CD4-positive, alpha-beta T cell treated with Interleukin-21 for 1 hour (primary cell): Measurements from ENCODE around the gene SPAG16.
A peak's percentile ranks its signal among the peaks of the same experiment; 100 is the strongest.

Source experiments
- DNase-seq: peaks from one replicate; pipeline ENCODE4 v3.0.0-alpha.2; 2020

Gene SPAG16

DNA sequence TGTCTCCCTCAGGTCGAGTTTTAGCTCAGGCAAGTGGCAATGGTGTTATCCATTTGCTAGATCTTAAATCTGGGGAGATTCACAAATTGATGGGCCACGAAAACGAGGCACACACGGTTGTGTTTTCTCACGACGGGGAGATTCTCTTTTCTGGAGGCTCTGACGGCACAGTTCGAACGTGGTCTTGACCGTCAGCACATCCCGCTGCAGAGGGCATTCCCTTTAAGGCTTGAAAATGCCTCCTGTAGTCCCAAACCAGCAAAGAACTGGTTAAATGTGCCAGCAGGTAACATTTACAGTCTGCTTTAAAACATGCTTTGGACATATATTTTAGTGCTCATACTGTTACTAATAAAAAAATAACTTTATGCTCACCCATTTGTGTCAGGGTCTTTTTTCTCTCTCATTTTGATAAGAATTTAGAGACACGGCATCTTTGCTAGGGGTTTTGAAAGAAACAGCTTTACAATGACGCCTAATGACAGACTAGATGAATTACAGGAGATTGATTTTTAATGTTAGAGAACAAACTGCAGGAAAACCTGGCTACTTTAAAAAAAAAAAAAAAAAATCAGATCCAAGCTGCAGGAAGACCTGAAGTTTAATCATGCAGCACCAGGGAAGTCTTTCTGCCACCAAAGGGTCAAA is 1126.0 kb downstream of the SPAG16 start:
- no peak for DNase-seq

DNA sequence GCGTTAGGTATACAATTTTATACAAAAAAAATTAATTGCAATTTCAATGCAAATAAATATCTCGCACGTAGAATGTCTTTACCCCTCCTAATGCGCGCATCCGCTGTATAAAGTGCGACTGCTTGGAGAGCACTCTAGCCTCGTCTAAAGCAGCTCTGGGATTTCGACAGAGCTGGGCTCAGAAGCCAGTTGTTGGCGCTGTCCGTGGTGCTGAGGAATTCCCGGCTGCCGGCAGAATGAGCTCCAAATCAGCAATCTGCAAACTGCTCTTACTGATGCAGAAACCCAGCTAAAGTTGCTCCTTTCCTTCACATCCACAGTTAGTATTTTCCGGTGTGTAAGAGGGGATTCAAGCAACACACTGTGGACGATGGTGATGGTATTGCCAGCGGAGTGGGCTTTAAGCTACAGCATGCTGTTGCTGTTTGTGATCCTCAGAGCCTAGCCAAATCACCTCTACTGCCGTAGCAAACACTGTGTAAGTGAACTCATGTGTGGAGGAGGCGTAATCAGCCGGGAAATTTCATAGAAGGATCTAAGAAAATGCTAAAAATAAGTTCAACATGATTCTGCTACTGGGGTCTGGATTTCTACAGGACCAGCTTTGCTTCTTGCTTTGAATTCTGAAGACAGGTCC is 1126.8 kb downstream of the SPAG16 start, which contains the start of gene VWC2L:
Gene VWC2L, plus strand, starts transcription at position 137 of the 637 bp plus-strand sequence. CDS start 3,140 bp downstream, outside the sequence.
- peak; percentile 8 for DNase-seq

DNA sequence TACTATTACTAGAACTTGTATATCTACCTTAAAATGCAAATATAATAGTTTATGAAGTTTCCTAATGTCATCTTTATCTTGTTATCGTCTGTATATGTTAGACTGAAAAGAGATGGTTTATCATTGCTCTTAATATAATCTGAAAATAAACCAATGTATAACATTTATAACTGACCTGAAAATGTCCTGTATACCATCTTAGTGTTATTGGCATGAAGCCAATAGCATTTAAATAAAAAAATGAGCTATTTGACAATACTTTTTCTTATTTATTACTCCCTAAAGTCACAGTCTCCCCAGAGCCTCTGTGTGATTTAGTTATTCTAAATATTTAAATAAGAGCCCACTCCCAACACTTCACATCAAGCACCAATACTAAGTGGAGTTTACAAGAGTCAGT is 1128.4 kb downstream of the SPAG16 start:
- no peak for DNase-seq

DNA sequence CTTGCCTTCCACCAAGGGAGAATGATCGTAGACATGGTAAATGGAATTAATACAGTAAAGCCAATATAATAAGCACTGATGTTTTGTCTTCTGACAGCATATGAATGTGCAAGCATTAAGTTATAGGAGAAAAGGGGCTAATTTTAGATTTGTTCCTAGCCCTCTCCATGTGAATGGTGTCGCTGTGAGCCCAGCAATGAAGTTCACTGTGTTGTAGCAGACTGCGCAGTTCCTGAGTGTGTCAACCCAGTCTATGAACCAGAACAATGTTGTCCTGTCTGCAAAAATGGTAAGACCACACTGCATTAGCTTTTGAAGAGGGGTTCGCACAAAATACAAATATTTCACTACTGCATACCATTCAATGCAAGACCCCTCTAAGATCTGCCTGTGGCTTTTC is 1152.2 kb downstream of the SPAG16 start:
- DNase-seq, result no peak

- no peak for DNase-seq
Observed at GRCh38 chr2:214450118-214450894, 1166.0 kb downstream of the SPAG16 start.

GRCh38 chr2:214451516-214452275 is 1167.4 kb downstream of the SPAG16 start:
- DNase-seq, result no peak
